ENCODE measurements around the gene STXBP3.

The STXBP3 gene

DNA sequence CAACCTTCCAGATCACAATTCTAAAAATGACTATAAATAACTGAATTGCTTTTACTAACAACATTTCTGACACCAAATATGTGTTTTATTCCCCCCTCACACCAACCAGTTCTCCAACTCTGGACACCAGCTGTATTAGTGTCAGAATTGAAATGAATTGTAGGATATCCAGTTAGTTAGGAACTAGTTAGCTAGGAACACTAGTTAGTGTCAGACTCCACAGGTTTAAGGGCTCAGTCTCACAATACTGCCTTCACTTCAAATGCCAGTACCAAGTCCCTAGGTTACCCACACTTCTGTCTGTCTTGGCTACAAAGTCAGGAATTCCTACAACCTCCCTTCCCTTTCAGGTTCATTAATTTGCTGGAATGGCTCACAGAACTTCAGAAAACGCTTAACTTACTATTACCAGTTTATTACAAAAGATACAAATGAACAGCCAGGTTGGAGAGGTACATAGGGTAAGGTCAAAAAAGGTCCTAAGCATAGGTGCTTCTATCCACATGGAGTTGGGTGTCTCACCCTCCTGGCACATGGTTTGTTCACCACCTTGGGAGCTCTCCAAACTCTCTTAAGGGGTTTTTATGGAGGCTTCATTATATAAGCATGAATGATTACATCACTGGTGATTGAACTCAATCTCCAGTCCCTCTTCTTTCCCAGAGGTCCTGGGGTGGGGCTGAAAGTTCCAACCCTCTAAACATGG lies 4.2 kb downstream of the STXBP3 start:
- no peak overlapping the region for H3K4me2 ChIP-seq (ENCODE audit: low read length)
- TF ChIP-seq, protein P1, sequence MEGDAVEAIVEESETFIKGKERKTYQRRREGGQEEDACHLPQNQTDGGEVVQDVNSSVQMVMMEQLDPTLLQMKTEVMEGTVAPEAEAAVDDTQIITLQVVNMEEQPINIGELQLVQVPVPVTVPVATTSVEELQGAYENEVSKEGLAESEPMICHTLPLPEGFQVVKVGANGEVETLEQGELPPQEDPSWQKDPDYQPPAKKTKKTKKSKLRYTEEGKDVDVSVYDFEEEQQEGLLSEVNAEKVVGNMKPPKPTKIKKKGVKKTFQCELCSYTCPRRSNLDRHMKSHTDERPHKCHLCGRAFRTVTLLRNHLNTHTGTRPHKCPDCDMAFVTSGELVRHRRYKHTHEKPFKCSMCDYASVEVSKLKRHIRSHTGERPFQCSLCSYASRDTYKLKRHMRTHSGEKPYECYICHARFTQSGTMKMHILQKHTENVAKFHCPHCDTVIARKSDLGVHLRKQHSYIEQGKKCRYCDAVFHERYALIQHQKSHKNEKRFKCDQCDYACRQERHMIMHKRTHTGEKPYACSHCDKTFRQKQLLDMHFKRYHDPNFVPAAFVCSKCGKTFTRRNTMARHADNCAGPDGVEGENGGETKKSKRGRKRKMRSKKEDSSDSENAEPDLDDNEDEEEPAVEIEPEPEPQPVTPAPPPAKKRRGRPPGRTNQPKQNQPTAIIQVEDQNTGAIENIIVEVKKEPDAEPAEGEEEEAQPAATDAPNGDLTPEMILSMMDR (IDR thresholded peaks at IDR 0.05), result no peak
- no peaks in the 10 kb centered on the region for H3K4me1 ChIP-seq
- H3K9ac ChIP-seq, result no peak overlapping the region
- no peak overlapping the region for H2AFZ ChIP-seq
- H3K27ac ChIP-seq, result no peak overlapping the region
- no peaks in the 10 kb centered on the region for H3K36me3 ChIP-seq (ENCODE audit: control insufficient read depth, insufficient read depth, low read length)
- no peak overlapping the region for H3K4me3 ChIP-seq (ENCODE audit: low read depth, low read length)
- no peaks in the 10 kb centered on the region for H3K79me2 ChIP-seq
- no peaks in the 10 kb centered on the region for H3K9me3 ChIP-seq (ENCODE audit: control insufficient read depth, low read length)
- no peaks in the 10 kb centered on the region for H3K27me3 ChIP-seq (ENCODE audit: control insufficient read depth, insufficient read depth, low read length)

DNA sequence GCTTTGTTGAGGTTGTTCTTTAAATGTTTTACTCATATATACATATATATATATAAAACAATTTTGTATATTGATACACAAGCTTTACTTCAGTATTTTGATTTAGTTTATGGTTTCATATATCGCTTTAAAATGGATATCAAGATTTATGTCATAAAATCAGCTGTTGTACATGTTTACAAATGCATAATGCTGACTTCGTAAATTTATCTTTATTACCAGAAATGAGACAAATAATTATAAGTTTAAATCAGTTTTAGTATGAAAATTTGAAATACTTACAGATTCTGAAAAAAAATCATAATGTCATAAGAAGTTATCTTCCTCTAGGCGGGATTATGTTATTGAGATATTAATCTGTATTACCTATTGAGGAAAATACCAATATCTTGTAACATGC lies 6.9 kb downstream of the STXBP3 start:
- no peaks in the 10 kb centered on the region for H3K79me2 ChIP-seq
- H3K36me3 ChIP-seq (ENCODE audit: control insufficient read depth, insufficient read depth, low read length), result no peaks in the 10 kb centered on the region
- no peak overlapping the region for H3K4me2 ChIP-seq (ENCODE audit: low read length)
- no peak overlapping the region for H3K27ac ChIP-seq
- H3K9ac ChIP-seq, result no peak overlapping the region
- no peak overlapping the region for H3K4me3 ChIP-seq (ENCODE audit: low read depth, low read length)
- no peaks in the 10 kb centered on the region for H3K4me1 ChIP-seq
- H3K9me3 ChIP-seq (ENCODE audit: control insufficient read depth, low read length), result no peaks in the 10 kb centered on the region
- H3K27me3 ChIP-seq (ENCODE audit: control insufficient read depth, insufficient read depth, low read length), result no peaks in the 10 kb centered on the region
- TF ChIP-seq, protein P1 (IDR thresholded peaks at IDR 0.05), result no peak
- H2AFZ ChIP-seq, result no peak overlapping the region

DNA sequence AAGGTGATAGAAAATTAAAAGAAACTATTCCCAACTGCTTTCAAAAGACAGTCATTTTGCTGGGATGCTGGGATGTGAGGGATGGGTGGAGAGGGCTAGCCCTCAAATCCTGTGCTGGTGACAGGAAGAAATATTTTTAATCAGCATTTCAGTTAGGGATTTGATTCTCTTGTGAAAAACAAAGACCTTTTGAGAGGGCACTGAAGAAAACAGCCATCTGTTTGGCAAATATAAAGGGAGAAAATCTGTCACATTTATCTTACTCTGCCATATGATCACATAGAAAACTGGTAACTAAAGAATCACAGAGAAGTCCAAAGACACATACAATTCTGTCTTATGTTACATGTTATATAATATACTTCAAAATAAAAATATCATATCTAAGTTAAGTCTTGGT lies 12.3 kb downstream of the STXBP3 start:
- no peak overlapping the region for H3K9ac ChIP-seq
- TF ChIP-seq, protein P1 (IDR thresholded peaks at IDR 0.05), result no peak
- H3K4me3 ChIP-seq (ENCODE audit: low read depth, low read length), result no peak overlapping the region
- H3K36me3 ChIP-seq (ENCODE audit: control insufficient read depth, insufficient read depth, low read length), result no peaks in the 10 kb centered on the region
- no peak overlapping the region for H3K27ac ChIP-seq
- no peaks in the 10 kb centered on the region for H3K9me3 ChIP-seq (ENCODE audit: control insufficient read depth, low read length)
- H3K4me1 ChIP-seq, result no peaks in the 10 kb centered on the region
- no peak overlapping the region for H3K4me2 ChIP-seq (ENCODE audit: low read length)
- H3K79me2 ChIP-seq, result no peaks in the 10 kb centered on the region
- H2AFZ ChIP-seq, result no peak overlapping the region
- no peaks in the 10 kb centered on the region for H3K27me3 ChIP-seq (ENCODE audit: control insufficient read depth, insufficient read depth, low read length)

DNA sequence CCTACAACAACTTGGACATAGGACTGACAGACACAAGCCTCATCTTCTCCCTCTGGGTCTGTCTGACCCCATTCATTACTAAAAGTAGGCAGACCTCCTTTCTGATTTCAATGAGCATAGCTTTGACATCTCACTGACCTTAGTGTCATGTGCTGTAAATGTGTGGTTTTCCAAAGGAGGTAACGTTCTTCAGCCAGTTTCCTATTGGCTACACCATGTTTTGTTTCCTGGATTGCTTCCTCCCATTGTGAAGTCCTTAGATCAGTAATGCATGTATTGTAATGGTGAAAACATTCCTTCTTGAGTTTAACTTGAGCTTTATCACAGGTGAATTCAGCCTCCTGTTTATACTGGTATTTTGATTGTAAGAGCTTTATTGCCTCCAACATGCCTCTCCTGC lies 20.6 kb downstream of the STXBP3 start:
- Histone ChIP-seq H3K9me3 (ENCODE audit: control insufficient read depth, low read length) (no peaks in the 10 kb centered on the region), H3K9ac (no peak overlapping the region), H2AFZ (no peak overlapping the region), H3K79me2 (no peaks in the 10 kb centered on the region), H3K27ac (no peak overlapping the region), H3K4me3 (ENCODE audit: low read depth, low read length) (no peak overlapping the region), H3K36me3 (ENCODE audit: control insufficient read depth, insufficient read depth, low read length) (no peaks in the 10 kb centered on the region), H3K27me3 (ENCODE audit: control insufficient read depth, insufficient read depth, low read length) (no peaks in the 10 kb centered on the region), H3K4me1 (no peaks in the 10 kb centered on the region), H3K4me2 (ENCODE audit: low read length) (no peak overlapping the region)
- TF ChIP-seq, protein P1 (IDR thresholded peaks at IDR 0.05), result no peak

DNA sequence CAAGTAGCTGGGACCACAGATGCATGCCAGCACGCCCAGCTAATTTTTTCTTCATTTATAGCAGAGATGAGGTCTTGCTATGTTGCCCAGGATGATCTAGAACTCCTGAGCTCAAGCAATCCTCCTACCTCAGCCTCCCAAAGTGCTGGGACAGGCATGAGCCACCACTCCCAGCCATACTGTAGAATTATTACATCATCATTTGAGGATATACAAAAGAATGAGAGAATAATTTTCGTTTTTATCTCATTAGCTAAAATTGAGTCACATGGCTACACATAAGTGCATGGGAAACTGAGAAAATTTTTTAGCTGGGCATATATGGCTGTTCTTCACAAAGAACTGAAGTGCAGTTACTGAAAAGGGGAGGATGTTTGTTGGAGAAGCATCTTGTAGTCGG lies 21.2 kb downstream of the STXBP3 start:
- Histone ChIP-seq H3K4me1 (no peaks in the 10 kb centered on the region), H2AFZ (no peak overlapping the region), H3K79me2 (no peaks in the 10 kb centered on the region), H3K36me3 (ENCODE audit: control insufficient read depth, insufficient read depth, low read length) (no peaks in the 10 kb centered on the region), H3K27me3 (ENCODE audit: control insufficient read depth, insufficient read depth, low read length) (no peaks in the 10 kb centered on the region), H3K9me3 (ENCODE audit: control insufficient read depth, low read length) (no peaks in the 10 kb centered on the region), H3K4me2 (ENCODE audit: low read length) (no peak overlapping the region), H3K9ac (no peak overlapping the region), H3K4me3 (ENCODE audit: low read depth, low read length) (no peak overlapping the region), H3K27ac (no peak overlapping the region)
- TF ChIP-seq, protein P1 (IDR thresholded peaks at IDR 0.05), result no peak
